ENCODE results near the gene XYLT1.

DNA sequence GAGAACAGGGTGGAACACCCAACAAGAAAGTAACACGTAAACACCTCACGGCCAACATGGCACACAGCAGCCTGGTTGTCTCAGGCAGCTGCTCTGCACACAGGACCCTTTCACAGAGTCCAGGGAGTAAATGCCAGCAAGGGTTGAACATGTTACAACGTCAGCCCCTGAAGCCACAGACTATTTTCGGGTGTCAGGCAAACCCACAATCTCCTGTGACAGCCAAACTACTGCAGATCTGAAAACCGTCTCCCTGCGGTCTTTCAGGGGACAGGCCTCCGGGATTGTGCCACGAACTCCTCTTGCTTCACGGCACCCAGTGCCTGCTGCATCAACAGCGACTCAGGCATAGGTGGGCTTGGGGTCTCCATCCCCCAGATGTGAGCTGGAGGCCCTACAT is 127.7 kb downstream of the XYLT1 start:
- no peak for TF ChIP-seq POLR2A (IDR thresholded peaks at IDR 0.05)
- TF ChIP-seq, protein P1, sequence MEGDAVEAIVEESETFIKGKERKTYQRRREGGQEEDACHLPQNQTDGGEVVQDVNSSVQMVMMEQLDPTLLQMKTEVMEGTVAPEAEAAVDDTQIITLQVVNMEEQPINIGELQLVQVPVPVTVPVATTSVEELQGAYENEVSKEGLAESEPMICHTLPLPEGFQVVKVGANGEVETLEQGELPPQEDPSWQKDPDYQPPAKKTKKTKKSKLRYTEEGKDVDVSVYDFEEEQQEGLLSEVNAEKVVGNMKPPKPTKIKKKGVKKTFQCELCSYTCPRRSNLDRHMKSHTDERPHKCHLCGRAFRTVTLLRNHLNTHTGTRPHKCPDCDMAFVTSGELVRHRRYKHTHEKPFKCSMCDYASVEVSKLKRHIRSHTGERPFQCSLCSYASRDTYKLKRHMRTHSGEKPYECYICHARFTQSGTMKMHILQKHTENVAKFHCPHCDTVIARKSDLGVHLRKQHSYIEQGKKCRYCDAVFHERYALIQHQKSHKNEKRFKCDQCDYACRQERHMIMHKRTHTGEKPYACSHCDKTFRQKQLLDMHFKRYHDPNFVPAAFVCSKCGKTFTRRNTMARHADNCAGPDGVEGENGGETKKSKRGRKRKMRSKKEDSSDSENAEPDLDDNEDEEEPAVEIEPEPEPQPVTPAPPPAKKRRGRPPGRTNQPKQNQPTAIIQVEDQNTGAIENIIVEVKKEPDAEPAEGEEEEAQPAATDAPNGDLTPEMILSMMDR (IDR thresholded peaks at IDR 0.05): no peak
